NCI-H2081 treated with DMSO at 0.1 percent for 48 hours (cell line): Measurements from ENCODE around the gene SMIM3.
"Not testable (repeated sequence)": the region's sequence is repeated elsewhere in the genome, so short reads cannot be mapped to it uniquely, and the experiment has no call there.

ENCODE experiments used
- DNase-seq: peaks from one replicate; lab custom pipeline; 2025; lab: John Stamatoyannopoulos, UW

SMIM3 gene

DNA sequence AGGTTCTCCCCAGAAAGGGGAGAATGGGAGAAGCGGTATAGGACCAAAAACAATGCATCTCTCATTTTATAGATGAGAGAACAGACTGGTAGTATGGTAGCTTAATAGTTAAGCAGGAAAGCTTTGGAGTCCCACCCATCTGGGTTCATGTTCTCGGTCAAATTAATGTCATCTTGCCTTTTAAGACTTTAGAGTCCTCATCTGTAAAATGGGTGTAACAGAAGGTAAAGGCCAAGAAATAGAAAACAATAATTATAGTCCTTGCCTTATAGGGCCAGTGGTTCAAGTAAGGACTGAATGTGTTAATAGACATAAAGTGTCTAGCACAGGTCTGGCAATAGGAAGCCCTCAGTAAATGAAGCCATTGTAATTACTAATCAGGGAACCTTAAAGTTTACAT lies 16.4 kb downstream of the SMIM3 start:
- DNase-seq, result no peak

DNA sequence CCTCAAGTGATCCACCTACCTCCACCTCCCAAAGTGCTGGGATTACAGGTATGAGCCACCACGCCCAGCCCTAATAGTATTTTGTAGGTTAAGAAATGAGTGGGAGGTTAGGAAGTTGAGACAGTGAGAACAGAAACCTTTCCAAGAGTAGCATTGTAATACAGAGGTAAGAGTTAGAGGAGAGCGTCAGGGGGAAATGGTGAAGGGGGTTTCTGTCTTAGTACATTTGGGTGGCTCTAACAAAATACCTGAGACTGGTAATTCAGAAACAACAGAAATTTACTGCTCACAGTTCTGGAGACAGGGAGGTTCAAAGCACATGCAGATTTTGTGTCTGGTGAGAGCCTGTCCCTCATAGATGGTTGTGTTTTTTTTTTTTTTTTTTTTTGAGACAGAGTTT lies 18.8 kb downstream of the SMIM3 start:
- DNase-seq, result no peak

DNA sequence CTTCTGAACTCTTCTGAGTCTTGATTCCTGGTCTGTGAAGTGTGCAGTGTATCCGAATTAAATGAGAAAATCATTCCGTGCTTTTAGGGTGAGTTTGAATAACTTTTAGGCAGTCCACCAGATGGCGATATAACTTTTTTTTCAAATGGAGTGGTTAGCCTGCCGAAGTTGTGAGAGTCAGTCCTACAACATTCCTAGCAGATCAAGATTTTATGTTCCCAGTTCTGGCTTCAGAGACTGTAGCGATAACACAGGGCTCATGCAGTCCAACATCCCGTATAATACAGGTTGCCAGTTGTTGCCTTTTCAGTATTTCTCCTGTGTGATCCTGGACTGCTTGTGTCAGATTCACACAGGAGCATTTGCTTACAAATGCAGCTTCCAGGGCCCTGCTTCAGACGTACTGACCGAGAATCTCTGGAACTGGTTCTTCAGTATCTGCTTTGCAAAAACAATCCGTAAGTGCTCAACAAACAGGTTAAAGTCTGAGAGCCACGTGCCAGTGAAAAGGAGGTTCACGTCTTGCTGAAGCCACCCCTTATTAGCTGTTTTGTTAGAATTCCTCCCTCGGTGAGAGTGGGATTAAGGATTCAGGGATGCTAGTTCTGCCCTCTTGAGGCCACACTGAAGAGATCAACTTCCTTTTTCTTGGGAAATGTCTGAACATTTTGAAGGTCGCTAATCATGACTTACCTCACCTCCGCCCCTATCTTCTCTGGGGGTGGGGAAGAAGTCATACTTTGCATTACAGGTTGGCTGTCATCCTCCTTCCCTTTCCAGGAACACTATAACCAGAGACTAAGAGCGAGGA lies 22.8 kb downstream of the SMIM3 start:
- DNase-seq, result no peak

DNA sequence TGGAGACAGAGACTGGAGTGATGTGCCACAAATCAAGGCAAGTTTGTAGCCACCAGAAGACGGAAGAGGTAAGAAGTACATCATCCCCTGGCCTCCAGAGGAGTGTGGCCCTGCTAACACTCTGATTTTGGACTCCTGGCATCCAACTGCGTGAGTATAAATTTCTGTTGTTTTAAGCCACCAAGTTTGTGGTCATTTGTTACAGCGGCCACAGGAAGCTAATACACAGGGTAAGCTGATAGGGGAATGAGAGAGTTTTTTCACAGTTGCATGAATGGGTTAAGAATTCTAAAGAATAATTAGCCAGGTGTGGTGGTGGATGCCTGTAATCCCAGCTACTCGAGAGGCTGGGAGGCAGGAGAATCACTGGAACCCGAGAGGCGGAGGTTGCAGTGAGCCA lies 25.8 kb downstream of the SMIM3 start:
- DNase-seq, result no peak

DNA sequence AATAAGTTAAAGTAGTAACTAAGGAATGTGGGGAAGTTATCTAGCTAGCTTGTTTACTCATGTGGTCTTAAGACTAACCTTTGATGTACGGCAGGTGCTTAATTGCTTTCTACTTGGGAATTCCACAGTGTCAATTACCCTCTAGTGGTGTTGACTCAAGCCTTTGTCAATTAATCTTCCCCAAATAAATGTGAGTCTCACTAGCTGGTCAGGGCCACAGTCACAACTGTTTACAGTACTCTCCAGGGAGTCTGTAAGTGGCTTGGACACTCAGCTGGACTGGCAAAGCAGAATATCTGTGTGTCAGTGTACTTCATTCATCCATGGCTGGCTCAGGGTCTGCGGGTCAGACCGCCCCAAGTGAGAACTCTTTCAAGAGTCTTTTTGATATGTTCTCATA lies 30.8 kb downstream of the SMIM3 start:
- no peak for DNase-seq

DNA sequence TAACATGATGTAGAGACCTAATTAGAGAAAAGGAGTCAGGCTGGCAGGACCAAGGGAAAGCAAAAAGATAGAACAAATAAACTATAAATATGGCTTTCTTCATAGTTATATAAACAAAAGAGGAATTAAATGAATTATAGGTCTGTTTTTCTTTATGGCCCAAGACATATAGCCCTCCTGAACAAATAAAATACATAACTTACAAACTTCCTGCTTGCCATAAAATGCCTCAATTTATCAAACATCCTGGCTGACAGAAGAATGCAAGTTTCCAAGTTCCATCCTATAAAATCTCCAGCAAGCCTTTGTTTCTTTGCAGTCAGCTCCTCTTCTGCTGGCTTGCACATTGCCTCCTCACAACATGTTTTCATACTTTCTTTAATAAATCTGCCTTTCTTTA lies 36.5 kb downstream of the SMIM3 start:
- no peak for DNase-seq

DNA sequence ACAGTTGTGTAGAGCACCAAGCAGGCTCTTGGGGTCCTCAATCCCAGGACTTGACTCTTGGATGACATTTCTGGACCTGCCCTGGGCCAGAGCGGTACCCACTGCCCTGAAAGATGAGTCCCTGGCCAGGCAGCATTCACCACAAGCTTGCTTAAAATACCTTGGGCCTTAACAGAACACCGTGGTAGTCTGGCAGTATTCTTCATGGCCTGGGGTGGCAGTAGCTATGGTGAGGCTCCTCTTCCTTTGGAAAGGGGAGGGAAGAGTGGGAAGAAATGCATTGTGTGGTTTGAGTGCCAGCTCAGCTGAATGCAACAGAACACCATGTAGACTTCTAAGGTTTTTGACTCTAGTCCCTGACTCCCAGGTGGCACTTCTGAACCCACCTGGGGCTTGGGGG lies 38.4 kb downstream of the SMIM3 start:
- DNase-seq, result no peak

DNA sequence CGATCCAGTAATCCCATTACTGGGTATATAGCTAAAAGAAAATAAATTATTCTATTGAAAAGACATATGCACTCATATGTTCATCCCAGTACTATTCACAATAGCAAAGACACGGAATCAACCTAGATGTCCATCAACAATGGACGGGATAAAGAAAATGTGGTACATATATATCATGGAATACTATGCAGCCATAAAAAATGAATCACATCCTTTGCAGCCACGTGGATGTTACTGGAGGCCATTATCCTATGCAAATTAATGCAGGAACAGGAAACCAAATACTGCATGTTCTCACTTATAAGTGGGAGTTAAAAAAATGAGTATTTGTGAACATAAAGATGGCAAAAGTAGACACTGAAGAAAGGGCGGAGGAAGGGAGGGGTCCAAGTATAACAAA lies 51.2 kb downstream of the SMIM3 start:
- no peak for DNase-seq

DNA sequence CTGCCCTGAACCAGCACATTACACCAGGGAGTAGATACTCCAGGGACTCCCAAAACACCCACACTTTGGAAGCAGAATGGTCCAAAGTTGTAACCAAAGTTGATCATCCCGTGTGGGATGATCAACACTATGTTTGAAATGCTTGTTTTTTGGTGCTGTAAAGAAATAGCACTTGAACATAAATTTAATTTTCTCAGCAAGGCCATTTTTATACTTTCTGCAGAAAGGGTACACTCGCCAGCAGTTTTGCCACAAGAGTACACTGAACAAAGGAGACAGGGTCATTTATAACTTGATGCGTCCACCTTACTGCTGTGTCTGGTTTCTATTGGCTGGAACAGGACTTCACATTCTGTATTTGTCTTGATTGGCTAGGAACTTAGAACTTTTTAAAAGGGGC lies 53.3 kb downstream of the SMIM3 start:
- DNase-seq, result not testable (repeated sequence)

DNA sequence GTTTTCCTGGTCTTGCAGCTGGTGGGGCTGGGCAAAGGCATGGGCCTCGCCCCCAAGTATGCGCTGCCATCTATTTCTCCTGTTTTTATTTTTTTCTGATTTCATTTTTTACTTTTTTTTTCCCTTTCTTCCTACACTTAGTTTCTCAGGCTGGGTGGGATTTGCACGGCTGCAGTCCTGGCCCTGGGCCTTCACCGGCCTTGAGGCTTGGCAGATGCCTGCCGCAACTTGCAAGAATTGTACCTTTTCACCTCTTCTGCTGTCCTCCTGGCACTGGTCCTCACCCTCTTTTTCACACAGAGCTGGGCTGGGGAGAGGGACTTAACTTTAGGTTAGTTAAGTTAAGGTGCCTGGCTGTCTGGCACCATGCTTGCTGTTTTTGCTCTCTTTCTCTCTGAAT lies 57.5 kb downstream of the SMIM3 start:
- no peak for DNase-seq

DNA sequence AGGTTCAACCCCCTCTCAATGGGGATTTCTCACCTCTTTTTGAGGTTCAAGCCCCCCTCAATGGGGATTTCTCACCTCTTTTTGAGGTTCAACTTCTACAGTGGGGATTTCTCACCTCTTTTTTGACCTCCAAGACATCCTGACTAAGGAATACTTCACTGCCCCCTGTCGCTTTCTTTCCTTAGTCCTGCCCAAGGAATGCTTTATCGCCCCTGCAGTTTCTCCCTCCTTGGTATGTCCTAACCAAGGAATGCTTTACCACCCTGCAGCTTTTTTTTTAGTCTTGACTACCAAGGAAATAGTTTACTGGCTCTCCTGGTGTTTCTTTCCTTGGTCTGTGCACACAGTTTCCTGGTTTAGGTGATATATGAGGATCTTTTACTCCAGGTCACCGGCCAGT lies 58.1 kb downstream of the SMIM3 start:
- DNase-seq, result no peak

DNA sequence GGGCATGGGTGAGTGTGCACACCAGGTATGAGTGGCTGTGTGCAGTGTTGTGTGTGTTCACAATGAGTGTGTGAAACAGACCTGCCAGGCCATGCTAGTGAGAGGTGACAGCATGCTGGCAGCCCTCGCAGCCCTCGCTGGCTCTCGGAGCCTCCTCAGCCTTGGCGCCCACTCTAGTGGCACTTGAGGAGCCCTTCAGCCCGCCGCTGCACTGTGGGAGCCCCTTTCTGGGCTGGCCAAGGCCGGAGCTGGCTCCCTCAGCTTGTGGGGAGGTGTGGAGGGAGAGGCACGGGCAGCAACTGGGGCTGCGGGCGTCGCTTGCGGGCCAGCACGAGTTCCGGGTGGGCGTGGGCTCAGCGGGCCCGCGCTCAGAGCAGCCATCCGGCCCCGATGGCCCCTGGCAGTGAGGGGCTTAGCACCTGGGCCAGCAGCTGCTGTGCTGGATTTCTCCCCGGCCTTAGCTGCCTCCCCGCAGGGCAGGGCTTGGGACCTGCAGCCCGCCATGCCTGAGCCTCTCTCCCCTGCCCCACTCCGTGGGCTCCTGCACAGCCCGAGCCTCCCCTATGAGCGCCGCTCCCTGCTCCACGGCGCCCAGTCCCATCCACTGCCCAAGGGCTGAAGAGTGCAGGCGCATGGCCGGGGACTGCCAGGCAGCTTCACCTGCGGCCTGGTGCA lies 66.8 kb downstream of the SMIM3 start:
- DNase-seq, result not testable (repeated sequence)

DNA sequence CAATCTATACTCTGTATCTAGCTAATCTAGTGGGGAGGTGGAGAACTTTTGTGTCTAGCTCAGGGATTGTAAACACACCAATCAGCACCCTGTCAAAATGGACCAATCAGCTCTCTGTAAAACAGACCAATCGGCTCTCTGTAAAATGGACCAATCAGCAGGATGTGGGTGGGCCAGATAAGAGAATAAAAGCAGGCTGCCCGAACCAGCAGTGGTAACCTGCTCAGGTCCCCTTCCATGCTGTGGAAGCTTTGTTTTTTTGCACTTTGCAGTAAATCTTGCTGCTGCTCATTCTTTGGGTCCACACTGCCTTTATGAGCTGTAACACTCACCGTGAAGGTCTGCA lies 67.7 kb downstream of the SMIM3 start, which contains the start of gene IRGM:
Gene IRGM (plus strand): TSS at position 214 of the 346 bp plus-strand sequence. CDS start 1,603 bp downstream, outside the sequence.
- DNase-seq, result not testable (repeated sequence)
